ENCODE measurements around the gene SAMD15. TPM values are rescaled to one million over a fixed set of nuclear protein-coding genes. Genes with fewer than 3 reads are reported as not detected.
"Not testable (repeated sequence)": the region's sequence is repeated elsewhere in the genome, so short reads cannot be mapped to it uniquely, and the experiment has no call there.

Gene SAMD15
- 0.41 TPM in 1 of 2 replicates, not detected in the other for total RNA-seq

DNA sequence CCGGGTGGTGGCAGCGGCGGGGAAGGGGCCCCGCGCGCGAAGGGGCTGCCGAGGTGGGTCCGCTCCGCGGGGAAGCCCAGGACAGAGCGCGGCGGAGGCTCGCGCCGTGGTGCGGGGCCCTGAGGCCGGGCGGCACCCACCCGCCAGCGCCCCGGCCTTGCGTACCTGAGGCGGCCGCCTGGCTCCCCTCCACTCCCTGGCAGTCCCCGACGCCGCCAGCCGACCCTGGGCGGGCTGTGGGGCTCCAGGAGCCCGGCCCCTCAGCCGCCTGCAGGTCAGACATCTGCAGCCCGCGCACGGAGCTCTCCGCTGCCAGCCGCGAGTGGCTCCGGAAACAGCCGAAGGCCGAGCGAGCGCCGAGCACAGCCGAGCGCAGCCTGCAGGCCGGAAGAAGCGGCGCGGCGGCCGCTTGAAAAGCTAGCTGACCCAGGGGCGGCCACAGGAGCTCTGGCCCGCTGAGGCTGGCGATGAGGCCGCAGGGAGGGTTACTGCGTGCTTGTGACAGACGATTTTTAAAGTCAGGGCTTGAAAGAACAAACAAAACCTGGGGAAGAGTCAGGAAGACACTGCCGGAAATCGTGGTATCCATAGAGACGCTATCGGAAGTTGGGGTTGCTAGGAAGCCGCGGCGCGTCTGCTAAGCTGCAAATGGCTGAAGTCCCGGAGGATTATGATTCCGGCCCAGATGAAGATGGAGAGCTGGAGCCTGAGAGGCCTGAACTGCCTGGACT, at the start of gene SAMD15, which contains the start of gene TMED8:
Gene SAMD15 (plus strand): TSS at position 609 of the 731 bp plus-strand sequence. CDS start 40 bp downstream, at position 649.
Gene TMED8 (minus strand): TSS at position 324 of the 731 bp plus-strand sequence. CDS start 41 bp downstream, at position 283.
- intact Hi-C loops (cut with micrococcal nuclease), result loop anchor here (1.0 to 5.0 kb wide), 10 partner anchors 56 to 423 kb away; partner anchors contain the start of genes ADCK1, ALKBH1, CIPC and GSTZ1

DNA sequence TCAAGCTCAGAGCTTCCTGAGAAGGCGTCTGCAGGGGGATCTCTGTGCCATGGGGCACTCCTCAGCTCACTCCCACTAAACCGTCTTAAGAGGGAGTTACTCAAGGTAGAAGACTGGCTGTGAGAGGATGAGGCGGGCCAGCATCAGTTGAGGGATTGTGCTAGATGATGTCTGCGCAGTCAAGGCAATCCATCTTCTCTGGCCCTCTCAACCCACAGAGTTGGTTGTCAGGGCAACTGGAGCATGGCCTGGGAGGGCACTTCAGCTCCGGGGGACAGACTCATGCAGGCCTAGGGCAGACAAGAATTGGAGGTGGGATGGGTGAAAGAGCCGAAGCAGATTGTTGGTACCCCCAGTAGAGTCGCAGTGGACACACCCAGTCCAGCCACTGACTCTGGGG, 47.3 kb upstream of the SAMD15 start:
- intact Hi-C loops (cut with micrococcal nuclease), result no loop called here

DNA sequence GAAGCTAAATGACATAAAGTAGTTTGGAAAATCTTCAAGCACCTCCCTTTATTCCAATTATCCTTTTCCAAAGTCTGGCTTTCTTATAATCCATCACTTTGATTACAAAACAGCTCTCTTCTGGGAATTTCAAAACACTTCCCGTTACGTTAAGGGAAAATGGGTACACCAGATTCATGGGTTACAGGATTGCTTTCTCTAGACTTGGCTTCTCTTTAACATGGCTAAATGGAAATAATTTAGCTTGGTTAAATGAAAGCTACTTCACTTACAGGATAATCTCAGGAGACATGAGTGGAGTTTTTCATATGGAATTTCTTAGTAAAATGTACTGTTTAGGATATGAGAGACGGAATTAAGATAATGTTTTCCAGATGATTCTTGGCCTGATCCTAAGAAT, 41.6 kb upstream of the SAMD15 start:
- intact Hi-C loops (cut with micrococcal nuclease), result no loop called here

DNA sequence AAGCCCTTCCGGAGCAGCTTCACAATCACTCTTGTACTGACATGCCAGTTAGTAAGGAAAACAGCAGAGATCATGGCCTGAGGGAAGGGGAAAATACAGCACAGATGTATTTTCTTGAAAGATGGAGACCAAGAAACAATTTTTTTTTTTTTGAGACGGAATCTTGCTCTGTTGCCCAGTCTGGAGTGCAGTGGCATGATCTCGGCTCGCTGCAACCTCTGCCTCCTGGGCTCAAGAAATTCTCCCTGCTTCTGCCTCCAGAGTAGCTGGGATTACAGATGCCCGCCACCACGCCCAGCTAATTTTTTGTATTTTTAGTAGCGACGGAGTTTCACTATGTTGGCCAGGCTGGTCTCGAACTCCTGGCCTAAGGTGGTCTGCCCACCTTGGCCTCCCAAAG, 39.9 kb upstream of the SAMD15 start:
- intact Hi-C loops (cut with micrococcal nuclease), result not testable (repeated sequence)

DNA sequence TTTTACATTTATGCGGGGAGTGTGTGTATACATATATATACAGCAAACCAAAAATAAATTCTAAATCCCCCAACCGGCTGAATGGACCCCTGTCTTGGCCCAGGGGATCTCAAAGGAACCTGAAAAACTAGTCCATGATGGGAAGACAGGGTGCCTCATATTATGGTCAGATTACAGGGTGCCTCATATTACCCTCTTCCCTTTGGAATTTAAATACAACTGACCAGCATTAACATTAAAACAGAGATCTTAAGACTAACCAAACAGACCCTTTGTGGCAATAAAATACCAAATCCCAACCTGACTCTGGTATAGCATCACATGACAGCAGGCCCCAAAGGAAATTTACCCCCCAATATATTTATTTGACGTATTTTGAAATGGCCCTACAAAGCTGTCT, 39.3 kb upstream of the SAMD15 start:
- intact Hi-C loops (cut with micrococcal nuclease), result no loop called here

DNA sequence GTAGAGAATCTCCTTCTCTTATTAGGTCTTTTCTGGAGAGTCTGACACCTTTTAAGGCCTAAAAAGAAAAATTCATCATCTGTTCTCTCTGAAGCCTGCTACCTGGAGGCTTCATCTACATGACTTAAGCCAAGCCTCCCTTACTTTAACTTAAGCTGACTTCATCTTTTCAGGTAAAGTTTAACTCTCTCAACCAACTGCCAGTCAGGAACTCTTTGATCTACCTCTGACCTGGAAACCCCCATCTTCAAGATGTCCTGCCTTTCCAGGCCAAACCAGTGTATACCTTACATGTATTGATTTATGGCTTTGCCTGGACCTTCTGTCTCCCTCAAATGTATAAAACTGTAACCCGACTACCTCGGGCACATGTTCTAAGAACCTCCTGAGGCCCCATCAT, 38.9 kb upstream of the SAMD15 start:
- intact Hi-C loops (cut with micrococcal nuclease), result no loop called here

DNA sequence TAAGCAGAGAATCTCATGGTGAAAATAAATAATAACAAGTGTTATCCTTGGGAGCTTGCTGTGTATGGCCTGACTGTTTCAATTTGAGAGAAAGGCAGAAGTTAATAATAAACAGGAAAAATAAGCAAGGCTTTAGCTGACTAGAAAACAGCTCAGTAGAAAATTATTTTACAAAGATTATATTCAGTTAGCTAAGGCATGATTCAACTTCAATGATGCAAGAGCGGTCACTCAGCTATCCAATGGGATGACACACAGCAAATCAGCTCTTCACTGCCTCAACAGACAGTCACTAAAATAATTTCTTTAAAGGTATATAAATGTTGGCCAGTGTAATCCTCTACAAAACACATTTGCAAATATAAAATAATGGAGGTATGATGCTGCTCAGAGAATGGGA, 37.8 kb upstream of the SAMD15 start:
- intact Hi-C loops (cut with micrococcal nuclease), result no loop called here

DNA sequence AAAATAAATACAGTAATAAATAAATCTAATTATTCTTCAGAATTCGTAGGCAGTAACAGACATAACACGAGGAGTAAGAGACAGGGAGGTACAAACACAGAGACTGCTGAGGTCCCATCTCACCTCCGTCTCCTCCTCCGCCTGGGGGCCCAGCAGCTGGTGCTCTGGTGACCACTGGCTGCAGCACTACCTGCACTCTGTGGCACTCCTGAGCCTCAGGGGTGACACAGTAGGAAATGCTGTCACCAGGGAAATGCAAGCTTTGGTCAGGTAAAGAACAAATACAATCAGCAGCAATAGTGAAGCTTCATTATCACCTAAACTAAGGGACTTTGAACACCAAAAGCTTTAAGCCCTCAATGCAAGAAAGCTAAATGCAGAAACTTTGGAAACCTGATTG, 36.8 kb upstream of the SAMD15 start:
- intact Hi-C loops (cut with micrococcal nuclease), result no loop called here

DNA sequence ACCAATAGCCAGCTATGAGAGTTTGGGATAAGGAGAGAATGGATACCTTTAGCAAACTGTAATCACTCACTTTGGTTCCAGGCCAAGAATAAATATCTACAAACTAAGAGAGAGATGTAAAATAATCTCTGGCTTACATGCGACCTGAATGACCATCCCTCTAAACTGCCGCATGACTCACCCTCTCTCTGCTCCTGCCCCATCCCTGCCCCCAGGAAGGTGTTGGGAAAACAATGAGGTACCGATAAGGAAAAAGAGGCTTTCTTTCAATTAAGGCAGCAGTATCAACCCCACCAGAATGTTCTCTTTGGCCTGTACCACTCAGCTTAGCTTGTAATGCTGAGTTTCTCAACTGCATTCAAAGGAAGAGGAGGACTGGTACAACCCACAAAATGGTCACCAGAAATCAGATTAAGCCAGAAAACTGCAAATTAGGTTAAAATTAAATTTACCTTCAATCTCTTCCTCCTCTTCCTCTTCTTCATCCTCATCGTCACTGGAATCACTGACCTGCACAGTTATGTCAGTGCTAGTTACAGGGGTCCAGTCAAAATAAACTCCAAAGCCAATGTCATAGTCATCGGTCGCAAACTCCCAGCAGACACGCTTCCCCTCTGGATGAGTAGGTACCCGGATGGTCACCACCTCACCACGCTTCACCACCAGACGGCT, 34.3 kb upstream of the SAMD15 start:
- intact Hi-C loops (cut with micrococcal nuclease), result no loop called here

DNA sequence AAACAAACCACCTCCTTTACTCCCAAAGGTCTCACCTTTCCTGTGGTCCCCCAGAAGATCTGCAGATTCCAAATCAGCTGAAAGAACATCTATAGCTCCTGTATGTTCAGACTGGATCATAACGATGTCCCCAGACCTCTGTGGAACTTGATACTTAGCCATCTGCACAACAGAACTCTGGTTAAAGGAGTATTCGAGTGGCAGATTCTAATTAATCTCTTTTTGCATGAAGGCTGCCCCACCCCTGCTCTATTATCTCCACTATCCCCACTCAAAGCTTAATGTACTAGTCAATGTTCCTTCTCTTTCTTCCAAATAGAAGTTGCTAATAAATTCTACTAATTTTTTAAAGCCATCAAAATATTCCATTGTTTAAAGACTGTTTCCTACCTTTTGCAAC, 33.5 kb upstream of the SAMD15 start:
- intact Hi-C loops (cut with micrococcal nuclease), result no loop called here

DNA sequence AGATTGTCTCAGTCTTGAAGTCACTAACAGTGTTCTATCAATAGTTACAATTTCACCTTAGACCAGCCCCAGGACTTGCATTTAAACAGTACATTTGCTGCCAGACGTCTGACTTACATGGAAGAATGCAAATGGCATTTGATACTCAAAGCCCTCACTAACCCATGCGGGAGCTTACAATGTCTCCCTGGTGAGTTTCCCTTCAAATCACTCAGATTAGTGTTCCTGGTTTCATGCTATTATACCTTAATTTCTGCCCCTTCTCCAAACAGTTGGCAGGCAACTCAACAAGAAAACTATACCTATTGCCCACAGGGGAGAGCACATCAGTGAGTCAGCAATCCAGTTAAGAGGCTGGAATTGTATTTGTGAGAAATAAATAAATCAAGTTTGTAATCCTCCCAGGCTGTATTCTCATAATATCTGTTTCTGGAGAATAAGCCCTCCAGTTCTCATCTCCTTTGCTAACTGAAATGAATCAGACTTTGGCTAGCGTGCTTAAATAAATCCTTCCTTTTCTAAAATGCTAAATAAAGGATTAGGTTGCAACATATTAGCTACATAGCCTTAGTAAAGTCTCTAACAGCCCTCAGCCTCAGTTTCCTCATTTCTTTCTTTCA, 32.7 kb upstream of the SAMD15 start:
- intact Hi-C loops (cut with micrococcal nuclease), result no loop called here

DNA sequence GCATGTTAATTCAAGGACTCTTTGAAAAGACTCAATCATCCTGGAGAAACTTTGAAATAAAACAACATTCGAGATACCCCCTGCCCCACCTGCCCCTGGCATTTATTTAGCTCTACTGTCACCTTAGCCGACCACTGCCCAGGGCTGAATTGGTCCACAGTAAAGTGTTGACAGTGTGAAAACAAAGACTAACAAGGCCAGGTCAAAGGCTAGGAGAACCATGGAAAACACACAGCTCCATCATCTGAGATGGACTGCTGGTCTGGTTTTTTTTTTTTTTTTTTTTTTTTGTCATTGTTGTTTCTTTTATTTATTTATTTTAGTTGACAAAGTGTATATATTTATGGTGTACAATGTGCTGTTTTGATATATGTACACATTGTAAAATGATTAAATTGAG, 30.7 kb upstream of the SAMD15 start:
- intact Hi-C loops (cut with micrococcal nuclease), result no loop called here

DNA sequence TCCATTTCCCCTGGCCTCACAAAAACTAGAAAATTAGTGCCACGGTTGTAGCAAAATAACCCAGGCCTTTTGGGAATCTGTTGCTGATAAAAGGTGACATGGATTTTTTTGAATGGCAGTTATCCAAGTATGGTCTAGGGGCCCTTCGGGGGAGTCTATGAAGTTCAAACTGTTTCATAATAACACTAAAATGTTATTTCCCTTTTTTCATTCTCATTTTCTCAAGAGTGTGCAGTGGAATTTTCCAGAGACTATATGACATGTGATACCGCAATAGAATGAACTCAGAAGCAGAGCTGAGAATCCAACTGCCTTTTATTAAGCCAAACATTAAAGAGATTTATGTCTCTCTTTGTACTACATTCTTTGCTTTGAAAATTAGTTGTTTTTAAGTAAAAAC, 29.4 kb upstream of the SAMD15 start:
- intact Hi-C loops (cut with micrococcal nuclease), result no loop called here

DNA sequence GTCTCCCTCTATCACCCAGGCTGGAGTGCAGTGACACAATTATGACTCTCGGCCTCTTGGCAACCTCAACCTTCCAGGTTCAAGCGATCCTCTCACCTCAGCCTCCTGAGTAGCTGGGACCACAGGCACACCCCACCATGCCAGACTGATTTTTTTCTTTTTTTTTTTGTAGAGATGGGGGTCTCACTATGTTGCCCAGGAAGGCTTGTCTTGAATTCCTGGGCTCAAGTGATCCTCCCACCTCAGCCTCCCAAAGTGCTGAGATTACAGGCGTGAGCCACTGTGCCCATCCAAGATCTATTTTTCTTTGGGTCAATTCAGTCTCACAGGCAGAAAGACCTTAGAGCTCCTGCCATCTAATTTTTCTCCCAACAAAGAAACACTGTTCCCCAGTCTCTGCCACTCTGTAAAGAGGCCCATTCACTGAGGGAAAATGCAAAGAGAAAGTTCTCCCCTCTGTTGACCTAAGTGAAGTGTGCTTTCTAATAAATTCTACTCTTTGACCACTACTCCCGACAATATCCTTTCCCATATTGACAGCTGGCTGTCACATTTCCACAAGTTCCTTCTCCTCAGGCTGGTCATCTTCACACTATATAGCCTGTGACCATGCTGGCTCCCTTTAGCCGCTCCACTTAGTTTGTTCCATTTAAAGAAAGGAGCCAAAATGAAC, 23.6 kb upstream of the SAMD15 start:
- intact Hi-C loops (cut with micrococcal nuclease), result no loop called here

DNA sequence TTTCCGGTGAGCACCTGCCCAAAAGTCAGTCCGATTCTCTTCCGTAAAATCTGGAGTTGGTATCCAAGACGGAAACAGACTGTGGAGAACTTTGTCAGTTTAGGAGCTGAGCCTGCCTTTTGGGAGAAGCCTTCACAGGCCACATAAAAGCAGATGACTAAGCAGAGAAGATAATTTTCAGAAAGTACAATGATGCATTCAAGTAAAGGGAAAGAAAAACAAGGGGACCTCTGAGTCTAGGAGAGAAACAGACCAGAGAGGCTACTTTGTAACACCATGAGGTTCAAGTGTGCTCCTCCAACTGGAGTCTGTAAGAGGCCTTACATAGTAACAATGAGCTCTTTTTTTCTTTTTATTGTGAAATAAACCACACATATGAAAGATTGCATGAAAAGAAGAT, 21.4 kb upstream of the SAMD15 start:
- intact Hi-C loops (cut with micrococcal nuclease), result no loop called here

DNA sequence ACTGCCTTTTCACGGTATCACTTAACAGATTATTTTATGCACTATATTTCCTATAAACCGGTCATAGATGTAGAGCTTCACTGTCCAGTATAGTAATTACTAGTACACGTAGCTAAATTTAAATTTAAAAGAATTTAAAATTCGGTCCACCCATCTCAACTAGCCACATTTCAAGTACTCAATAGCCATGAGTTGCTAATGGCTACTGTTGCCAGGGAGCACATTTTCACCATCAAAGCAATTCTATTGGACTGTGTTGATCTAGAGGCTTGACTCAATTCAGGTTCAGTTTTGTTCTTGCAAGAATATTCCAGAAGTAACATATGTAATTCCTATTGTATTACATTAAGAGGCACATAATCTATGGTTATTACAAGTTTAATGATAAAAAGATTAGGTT, 20.3 kb upstream of the SAMD15 start:
- intact Hi-C loops (cut with micrococcal nuclease), result no loop called here

DNA sequence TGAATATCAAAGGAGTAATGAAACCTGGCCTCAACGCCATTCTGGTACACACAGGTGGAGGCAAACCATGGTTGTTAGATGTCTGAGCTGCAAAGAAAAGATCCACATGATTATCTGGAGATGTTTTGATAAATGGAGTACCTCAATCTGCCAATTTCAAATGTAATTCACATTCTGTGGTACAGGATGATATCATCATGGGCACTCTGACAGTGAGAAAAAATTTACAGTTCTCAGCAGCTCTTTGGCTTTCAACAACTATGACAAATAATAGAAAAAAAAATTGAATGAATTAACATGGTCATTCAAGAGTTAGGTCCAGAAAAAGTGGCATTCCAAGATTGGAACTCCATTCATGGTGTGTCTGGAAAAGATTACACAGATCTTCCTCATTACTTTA, 17.6 kb upstream of the SAMD15 start:
- intact Hi-C loops (cut with micrococcal nuclease), result no loop called here

DNA sequence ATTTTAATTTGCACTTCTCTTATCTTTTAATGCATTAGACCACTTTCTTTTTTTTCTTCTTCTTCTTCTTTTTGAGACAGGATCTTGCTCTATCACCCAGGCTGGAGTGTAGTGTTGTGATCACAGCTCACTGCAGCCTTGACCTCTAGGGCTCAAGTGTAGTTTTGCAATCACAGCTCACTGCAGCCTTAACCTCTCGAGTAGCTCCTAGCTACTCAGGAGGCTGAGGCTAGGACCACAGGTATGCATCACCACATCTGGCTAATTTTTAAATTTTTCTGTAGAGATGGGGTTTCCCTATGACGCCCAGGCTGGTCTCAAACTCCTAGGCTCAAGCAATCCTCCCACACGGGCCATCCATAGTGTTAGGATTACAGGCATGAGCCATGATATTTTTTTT, 13.0 kb upstream of the SAMD15 start:
- intact Hi-C loops (cut with micrococcal nuclease), result no loop called here

DNA sequence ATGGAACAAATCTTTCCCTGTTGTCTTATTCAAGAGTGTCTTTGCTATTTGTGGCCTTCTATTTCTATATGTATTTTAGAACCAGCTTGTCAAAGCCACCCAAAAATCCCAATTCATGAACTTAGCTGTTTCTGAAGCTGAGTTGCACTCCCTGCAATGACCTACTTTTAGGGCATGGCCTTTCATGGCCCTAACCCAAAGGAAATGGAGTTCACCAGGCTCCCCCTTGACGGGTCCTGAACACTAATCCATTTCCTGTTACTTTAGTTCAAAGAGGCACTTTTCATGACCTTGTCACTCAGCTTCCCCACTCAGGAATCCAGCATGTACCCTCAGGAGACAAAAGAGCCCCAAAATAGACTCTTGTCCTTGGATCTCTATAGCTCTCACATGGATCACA, 7.9 kb upstream of the SAMD15 start:
- intact Hi-C loops (cut with micrococcal nuclease), result no loop called here

DNA sequence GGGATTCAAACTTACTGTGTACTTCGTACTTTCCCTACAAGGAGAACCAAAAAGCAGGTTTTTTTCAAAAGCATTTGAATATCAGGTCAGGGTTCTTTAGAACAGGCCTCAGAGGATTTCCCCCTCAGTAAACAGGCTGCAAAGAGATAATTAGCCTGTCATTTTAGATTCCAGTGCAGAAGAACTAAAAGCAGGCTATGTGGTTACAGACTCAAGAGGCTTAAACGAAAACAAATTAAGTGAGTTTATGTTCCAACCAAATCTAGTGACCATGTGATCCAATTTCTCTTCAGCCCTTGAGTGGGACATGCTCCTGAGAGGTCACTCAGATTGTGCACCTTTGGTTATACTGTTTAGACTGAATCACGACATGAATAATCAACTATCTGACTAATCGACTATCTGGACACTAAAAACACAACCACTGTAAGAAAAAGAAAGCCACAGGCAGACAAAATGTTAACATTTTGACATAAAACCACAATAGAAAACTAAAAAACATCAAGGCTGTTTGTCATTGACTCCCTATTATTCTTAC, 4.8 kb upstream of the SAMD15 start:
- intact Hi-C loops (cut with micrococcal nuclease), result no loop called here

DNA sequence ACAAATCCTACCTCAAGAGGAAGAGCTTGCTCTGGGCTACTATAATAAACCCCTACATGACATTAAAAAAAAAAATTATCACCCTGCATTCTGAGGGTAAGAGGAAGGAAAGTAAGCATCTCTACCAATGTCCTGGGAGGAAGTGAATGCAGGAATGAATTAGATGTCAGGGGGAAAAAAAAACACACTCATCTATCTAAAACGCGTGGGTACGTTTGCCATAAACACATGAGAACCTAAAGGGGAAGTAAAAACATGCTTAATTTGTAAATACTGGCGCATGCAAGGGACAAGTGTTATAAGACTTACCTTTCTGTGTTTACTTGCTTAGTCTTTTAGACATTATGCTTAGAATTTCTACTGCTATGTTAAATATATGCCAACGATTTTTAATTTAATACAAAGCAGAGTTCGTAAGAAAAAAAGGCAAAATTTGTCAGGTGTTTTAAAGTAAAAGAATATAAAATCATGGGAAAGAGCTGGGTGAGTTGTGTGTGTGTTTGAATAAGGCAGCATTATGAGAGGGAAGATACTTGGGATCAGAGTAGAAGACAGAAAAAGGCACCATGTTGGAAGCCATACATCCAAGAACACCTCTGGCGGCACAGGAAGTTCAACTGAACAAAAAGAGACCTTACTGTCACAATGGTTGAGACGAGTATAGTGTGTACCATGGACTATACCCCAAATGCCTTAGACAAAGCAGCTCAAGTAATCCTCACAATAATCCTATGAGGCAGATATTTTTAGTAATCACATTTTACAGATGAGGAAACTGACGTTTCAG, 1.8 kb upstream of the SAMD15 start:
- intact Hi-C loops (cut with micrococcal nuclease), result loop anchor here (5.0 kb wide), 1 partner anchor 177 kb away; no protein-coding TSS in a partner anchor
